Loucy (cell line): ENCODE measurements around the gene RREB1.

Experiments
- EZH2phosphoT487 ChIP-seq: fragments of 200-600 bp; IDR thresholded peaks from 2 replicates; pipeline ENCODE4 v1.6.1; 2018; ENCODE audit warnings: antibody characterized with exemption, mild to moderate bottlenecking, moderate library complexity, borderline replicate concordance
- TF ChIP-seq, protein P1 (sequence below): fragments of 200-600 bp; sonication (generic); conservative IDR thresholded peaks from 2 replicates; pipeline ENCODE4 v1.5.1; 2014; ENCODE audit warnings: mild to moderate bottlenecking, antibody characterized with exemption, low read length

DNA sequence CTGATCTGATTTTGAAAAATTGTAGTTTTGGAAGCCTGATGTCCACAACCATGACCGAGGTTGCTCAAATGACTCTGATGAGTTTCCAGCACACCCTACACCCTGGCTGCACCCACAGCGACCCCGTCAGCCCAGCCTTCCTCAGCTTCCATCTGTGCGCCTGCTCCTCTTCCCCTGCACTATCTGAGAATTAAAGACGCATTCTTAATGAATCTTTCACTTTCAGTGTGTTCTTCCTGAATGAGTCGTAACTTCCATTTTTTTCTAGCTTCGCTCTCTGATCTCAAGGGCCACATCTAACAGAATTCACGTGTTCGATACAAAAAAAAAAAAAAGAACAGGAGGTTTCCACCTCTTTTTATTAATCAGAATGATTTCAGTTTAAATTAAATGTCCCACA lies 21.3 kb upstream of the RREB1 start:
- TF ChIP-seq, protein P1, sequence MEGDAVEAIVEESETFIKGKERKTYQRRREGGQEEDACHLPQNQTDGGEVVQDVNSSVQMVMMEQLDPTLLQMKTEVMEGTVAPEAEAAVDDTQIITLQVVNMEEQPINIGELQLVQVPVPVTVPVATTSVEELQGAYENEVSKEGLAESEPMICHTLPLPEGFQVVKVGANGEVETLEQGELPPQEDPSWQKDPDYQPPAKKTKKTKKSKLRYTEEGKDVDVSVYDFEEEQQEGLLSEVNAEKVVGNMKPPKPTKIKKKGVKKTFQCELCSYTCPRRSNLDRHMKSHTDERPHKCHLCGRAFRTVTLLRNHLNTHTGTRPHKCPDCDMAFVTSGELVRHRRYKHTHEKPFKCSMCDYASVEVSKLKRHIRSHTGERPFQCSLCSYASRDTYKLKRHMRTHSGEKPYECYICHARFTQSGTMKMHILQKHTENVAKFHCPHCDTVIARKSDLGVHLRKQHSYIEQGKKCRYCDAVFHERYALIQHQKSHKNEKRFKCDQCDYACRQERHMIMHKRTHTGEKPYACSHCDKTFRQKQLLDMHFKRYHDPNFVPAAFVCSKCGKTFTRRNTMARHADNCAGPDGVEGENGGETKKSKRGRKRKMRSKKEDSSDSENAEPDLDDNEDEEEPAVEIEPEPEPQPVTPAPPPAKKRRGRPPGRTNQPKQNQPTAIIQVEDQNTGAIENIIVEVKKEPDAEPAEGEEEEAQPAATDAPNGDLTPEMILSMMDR: no peak
- TF ChIP-seq EZH2phosphoT487: no peak
